CD1c-positive myeloid dendritic cell (primary cell): ENCODE results near the gene TRAF3IP1.
A peak's percentile ranks its signal among the peaks of the same experiment; 100 is the strongest.
"Not testable (repeated sequence)": the region's sequence is repeated elsewhere in the genome, so short reads cannot be mapped to it uniquely, and the experiment has no call there.

ENCODE experiments used
- DNase-seq: peaks from one replicate; pipeline ENCODE4 v3.0.0-alpha.2; 2016; ENCODE audit errors: extremely low spot score

TRAF3IP1 gene

DNA sequence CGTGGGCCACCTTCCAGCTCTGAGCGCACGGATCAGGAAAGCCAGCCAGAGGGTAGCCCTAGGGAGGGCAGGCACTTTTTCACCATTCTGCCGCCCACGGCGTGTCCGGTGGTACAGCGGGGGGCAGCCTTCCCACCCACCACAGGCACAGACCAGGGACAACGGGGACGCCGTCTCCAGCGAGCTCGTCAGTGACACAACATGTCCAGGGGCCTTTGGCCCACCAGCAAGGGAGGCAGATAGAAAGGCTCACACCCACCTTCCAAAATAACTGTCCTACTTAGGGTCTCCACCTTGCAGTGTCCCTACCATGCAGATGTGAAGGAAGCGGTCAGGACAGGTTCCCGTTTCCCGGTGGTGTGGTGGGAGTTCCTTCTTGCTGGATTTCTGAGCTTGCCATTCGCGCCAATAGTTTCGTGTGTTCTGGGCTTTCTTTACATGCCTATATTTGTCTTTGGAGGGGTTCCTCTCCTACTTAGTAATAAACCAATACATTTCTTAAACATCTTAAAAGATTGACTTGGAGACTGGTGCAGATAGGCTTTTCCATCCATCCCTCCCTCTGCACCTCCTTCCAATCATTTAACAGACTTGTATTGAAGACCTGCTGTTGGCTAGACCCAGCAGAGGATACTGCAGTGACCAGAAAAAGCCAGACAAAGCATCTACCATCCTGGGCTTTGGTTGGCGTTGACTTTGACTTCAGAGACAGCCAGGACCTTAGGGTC lies 107.3 kb downstream of the TRAF3IP1 start:
- DNase-seq: peak; percentile 58

DNA sequence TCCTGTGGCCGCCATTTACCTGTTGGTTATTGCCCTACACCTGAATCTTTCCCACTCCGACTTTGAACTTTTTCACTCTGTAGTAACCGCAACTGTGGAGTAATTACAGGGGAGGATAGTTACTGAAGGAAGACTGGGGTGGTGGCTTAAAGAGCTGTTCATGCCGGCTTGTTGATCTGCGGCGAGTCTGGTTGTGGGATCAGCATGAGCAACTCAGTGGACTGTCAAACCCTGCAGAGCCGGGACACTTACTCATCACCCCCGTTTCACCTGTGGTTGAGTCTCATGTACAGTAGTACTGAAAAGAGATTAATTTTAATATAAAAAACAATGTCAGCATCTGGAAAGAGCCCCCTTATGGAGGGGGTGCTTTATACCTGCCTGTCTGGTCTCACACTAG lies 108.5 kb downstream of the TRAF3IP1 start:
- DNase-seq: no peak

DNA sequence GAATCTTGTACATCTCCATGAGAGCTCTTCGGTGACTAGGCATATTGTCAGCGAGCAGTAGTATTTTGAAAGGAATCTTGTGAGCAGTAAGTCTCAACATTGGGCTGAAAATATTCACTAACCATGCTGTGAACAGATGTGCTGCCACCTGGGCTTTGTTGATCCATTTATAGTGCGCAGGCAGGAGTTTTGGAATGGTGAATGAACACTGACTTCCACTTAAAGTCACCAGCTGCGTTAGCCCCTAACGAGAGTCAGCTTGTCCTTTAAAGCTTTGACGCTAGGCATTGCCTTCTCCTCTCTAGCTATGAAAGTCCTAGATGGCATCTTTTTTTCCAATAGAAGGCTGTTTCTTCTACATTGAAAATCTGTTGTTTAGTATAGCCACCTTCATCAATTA lies 110.5 kb downstream of the TRAF3IP1 start:
- no peak for DNase-seq

DNA sequence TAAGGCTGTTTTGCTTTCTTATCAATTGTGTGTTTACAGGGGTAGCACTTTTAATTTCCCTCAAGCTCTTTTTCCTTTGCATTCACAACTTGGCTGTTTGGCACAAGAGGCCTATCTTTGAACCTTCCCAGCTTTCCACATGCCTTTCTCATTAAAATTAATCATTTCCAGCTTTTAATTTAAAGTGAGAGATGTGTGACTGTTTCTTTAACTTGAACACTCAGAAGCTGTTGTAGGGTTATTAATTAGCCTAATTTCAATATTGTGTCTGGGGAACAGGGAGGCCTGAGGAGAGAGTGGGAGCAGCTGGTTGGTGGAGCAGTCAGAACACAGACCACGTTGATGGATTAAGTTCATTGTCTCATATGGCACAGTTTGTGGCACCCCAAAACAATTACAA lies 111.1 kb downstream of the TRAF3IP1 start:
- no peak for DNase-seq

DNA sequence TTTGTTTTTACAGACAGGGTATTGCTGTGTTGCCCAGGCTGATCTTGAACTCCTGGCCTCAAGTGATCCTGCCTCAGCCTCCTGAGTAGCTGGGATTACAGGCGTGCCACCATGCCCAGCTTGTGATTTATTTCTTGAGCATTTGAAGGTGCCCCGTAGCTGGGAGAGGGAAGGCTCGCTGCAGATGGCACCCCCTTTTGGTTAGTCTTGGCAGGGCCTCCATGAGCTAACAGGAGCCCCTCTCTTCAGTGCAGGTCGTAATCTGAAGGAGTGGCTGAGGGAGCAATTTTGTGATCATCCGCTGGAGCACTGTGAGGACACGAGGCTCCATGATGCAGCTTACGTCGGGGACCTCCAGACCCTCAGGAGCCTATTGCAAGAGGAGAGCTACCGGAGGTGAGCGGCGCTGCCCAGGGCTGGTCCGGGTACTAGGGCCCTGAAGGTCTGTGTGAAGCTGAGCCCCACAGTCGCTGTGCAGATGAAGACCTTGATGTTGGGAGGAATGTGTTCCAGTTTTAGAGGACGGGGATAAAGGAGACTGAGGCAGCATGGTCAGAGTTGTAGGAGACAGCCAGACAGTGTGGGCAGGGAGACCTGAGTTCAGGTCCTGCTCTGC lies 113.1 kb downstream of the TRAF3IP1 start:
- DNase-seq: no peak

DNA sequence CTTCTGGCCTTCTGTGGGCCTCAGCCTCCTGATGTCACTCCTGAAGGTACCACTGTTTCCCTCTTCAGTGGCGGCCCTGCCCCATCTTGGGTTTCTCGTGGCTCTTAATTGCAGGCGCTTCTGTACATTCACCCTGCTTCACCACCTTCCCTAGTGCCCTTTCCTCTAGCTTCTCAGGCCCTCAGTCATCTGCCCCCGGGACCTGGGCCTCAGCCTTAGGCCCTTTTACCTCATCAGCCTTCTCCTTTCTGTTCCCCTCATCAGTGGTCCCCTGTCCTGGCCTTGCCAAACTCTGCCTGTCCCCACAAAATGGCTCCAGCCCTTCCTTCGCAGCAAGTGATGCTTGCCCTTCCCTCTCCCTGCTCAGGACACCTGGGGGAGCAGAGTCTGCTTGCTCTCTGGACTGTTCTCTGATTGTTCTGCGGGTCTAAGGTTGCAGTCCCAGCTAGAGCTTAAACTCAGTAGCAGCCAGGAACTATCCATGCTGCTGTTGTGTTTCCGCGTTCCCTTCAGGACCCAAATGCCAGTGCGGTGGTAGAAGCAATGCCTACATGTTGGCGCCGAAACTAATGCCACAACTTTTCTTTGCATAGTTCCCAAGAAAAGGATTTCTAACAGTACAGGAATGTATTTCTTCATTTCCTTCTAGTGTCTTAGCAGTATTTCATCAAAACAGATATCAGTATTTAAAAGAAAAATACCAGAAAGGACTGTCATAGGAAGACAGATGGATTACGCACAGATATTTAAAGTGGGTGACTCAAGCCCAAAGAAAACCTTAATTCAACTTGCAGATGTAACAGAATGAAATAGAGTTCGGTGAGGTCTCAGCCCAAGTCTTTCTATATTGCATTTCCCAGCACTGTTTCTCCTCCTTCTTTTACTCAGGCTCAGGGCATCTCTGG lies 113.9 kb downstream of the TRAF3IP1 start:
- DNase-seq: no peak

DNA sequence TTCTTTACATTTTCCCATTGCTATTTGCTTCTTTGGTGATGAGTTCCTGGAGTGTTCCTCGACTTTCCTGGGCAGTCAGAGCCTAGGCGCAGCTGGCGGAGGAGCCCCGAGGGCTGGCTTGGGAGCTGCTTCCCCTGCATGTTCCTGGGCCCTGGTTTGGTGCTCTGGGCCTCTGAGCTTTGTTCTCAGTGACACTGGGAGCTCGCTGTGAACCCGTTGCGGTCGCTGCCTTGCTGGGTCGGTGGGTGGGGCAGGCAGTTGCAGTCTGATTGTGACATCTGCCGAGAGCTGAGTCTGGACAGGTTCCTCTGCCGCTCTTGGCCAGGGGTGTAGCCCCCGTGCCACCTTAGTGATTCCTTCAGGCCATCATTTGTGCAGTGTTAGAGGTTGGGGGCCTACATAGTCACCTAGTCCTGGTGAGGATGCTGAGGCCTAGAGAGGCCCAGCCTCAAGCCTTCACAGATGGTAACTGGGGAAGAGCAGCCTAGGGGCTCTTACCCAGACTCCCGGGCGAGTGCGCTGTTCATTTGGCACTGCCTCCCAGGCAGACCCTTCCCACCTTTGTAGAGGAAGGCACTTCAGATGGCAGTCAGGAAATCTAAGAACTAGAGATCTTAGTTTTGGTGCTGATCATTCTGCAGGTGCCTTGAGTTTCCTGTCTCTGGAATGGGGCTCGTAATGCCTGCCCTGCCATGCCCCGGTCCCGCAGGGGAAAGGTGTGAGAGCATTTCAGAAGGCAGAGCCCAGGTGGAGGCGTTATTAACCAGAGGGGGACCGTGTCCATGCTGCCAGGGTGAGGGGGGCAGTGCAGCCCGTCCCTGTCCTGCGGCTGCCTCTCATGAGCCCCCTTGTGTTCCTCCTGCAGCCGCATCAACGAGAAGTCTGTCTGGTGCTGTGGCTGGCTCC lies 114.8 kb downstream of the TRAF3IP1 start:
- DNase-seq: no peak

DNA sequence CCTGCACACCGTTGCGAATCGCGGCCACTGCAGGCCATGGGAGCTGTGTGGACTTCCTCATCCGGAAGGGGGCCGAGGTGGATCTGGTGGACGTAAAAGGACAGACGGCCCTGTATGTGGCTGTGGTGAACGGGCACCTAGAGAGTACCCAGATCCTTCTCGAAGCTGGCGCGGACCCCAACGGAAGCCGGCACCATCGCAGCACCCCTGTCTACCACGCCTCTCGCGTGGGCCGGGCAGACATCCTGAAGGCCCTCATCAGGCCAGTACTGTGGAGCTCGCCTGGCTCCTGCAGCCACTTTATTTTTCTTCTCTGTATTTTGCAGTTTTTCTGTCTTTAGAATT lies 115.4 kb downstream of the TRAF3IP1 start:
- no peak for DNase-seq

DNA sequence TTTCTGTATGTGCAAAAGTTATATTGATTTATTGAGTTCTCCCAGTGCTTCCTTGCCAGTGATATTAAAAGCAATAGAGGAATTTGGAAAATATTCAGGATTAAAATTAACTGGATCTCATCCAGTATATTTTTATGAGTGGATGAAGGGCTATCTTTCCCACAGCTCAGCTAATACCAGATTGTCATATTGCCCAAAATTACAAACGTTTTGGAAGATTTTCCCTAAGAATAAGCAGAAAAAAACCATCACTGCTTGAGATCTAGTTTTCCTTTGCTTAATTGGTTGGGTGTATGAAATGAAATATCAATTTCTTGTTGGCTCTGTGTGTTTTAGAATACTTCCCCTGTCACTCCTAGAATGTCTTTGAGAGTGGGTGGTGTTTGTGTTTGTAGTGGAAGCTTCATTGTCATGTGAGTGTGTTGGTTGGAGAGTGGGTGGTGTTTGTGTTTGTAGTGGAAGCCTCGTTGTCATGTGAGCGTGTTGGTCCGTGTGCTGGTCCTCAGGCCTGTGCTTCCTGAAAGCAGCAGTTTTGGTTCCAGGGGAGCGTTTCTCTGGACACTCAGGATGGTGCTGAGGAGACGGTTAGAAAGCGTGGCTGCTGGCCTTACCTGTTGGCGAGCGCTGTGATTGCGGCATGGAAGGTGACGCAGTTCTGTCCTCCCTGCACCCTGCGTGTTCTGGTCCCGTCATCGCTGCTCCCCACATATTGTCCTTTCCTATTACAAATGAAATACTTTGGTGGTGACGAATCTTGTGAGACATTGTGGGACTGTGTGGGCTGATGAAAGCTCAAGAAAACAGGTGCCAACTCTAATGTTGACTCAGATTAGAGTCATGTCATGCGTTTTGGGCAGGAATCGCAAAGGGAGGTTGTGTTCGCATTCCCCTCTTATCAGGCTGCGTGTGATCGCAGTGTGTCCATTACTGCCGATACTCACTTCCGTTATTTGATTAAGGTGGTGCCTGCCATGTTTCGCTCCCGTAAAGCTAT lies 118.8 kb downstream of the TRAF3IP1 start:
- peak; percentile 94 for DNase-seq

DNA sequence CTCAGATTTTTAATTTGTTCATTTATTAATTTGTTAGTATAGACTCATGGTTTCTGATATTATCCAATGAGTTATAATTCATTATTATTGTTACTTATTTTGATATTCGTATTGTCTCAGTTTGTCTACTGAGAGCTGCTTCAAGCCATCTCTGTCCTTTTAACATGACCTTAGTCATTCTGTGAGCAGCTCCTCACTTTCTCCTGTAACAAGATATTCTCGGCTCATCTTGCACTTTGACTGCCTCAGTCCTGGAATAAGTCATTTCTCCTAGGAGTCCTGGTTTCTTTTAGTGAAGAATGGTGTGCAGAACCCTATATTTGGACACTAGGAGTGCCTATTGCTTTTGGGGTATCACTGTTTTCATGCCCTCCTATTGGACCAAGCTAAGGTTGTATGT lies 119.6 kb downstream of the TRAF3IP1 start:
- DNase-seq: no peak

DNA sequence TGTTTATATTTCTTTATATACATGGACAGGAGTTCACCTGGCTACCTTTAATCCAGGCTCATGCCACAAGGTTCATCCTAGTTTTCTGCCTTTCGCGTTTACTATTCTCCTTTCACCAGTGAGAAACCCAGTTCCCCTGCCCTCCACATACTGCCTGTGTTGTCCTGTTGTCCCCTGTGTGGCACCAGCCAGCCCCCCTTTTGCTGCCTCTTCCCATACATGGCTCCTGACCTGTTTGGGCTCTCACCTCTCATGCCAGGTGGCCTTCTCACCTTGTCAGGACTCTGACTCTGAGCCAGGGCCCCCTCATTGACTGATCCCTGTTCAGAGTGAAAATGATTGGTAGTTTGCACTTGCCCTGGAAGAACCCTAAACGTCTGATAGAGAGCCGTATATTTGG lies 120.0 kb downstream of the TRAF3IP1 start:
- DNase-seq: no peak

DNA sequence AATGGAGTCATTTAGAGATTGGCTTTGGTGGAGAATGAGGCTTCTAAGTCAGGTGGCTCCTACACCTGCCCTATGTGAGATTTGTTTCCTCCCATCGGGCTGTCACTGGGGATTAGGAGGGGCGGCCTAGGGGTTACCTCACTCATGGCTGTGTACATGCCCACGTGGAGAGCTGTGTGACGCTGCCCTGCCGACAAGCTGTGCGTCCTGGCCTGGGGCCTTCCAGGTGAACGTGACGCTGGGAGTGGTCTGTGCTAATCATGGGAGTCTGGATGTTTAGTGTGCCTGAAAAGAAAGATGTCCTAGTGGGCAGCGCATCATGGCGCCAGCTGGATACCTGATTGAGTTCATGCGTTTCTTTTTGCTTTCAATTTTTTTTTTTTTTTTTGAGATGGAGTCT lies 120.4 kb downstream of the TRAF3IP1 start:
- no peak for DNase-seq

DNA sequence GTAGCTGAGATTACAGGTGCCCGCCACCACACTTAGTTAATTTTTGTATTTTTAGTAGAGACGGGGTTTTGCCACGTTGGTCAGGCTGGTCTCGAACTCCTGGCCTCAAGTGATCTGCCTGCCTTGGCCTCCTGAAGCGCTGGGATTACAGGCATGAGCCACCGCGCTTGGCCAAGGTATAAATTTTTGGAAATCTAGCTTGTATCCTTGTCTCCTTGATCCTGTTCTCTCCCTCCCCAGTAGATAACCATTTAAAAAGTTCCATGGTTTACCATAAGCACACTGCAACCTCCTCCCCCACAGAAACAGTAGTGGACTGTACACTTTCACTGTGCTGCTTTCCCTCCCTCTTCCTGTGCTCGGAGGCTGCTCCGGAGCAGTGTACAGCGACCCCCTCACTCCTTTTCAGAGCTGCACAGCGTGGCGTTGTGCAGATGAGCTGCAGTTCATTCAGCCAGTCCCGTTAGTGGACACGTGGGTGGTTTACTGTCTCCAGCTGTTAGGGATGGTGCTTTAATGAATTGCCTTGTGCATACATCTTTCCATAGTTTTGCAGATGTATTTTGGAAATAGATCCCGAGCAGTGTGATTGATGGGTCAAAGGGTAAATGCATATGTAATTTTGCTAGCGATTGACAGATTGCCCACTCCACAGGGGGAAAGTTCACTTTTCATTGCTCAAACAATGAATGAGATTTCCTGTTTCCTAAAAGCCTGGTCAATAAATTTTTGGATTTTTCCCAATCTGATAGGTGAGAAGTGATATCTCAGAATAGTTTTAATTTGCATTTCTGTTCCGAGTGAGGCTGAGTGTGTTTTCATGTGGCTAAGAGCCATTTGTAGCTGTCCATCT lies 121.2 kb downstream of the TRAF3IP1 start:
- DNase-seq: no peak

DNA sequence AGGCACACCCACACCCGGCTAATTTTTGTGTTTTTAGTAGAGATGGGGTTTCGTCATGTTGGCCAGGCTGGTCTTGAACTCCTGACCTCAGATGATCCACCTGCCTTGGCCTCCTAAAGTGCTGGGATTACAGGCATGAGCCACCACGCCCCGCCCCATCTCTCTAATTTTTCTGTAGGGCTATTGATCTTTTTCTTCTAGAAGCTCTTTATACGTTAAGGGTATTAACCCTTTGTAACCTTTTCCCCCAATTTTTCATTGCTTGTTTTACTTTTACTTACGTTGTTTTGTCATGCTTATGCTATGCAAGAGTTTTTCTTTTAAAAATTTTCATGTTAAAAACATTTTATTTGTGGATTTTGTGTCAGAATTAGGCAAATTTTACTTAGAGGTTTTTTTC lies 121.9 kb downstream of the TRAF3IP1 start:
- not testable (repeated sequence) for DNase-seq

DNA sequence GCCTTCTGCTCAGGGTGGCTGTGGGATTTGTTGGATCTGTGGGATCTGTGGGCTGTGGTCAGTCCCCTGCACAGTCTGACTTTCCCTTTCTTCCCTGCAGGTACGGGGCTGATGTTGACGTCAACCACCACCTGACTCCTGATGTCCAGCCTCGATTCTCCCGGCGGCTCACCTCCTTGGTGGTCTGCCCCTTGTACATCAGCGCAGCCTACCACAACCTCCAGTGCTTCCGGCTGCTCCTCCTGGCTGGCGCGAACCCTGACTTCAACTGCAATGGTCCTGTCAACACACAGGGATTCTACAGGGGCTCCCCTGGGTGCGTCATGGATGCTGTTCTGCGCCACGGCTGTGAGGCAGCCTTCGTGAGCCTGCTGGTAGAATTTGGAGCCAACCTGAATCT lies 123.9 kb downstream of the TRAF3IP1 start:
- no peak for DNase-seq

DNA sequence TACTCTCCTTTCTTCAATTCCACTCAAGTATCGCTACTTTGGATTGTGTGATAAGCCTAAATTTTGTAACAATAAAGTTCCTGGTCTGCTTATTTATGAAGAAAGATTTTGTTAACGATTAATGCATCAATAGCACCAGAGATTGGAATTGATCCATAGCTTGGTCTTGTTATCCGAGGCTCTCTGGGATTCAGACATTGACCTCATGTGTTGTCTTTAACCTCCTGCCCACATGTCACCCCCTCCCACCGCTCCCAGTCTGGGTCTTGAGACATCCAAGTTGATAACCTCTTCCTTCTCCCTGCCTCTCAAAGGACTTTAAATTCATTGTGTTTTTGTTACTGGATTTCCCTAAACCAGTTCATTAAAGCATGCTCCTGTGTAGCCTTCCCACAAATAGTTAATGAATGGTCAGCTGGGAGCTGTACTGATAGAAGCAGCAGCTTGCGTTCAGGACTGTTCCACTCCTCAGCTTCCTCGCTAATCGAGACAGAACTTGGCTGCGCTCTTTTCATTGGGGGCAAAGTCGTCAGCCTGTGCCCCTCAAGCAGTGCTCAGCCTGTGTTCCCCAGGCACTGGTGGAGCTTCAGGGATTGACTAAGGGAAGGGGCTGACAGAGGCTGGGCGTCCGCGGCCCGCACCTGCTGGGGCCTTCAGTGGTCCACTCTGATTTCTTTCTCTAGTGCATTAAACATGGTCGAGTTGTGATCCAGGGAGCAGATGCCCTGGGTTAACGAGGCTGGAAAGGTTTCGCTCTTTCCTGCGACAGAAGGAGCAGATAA lies 125.3 kb downstream of the TRAF3IP1 start:
- DNase-seq: no peak

DNA sequence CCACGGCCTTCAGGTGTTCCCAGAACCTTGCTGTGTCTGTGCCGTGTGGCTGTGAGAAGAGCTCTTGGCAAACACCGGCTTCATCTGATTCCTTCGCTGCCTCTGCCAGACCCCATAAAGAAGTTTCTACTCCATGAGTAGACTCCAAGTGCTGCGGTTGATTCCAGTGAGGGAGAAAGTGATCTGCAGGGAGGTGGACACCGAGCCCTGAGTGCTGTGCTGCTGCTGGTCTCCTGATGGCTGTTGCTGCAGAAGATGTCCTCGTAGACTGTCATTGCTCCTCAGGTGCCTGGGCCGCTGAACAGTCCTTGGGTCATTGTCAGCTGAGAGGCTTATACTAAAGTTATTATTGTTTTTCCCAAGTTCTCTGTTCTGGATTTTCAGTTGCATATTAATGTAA lies 126.1 kb downstream of the TRAF3IP1 start:
- DNase-seq: no peak

DNA sequence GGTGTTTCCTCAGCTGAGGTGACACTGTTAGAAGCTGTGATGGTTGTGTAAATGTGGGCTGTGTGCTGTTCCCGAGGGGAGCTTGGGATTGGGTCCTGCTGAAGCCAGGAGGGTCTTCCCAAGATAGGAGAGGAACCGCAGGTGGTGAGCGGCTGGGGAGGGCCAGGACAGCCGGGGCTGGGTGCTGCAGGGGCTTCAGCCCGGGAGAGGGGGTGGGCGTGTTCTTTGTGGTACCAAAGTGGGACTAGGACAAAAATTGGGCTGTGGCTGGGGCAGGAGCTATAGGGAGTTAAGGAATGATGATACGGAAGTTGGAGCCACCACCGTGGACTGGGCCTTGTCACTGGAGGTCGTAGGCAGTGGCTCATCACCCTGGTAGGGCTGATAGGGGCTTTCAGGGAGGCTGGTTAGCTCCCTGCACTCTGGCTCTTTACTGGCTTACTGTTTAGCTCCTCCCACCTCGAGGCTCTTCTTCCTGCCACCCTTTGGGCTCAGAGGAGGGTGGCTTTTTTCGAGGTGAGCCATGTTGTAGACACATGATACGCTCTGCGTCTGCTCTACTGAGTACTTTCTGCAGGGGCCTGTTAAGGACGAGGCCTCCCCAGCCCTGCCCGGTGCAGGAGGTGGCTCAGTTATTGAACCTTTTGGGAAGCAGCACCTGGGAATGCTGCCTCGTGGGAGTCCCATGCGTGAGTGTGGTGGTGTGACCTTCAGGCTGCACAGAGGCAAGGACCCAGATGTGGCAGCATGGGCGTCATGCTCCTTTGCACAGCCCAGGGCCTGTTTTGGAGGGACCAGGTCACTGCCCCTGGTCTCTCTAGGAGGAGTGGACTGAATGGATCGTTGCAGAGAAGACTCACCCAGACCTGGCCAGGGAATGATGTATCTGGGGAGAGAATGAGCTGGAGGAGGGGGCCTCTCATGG lies 128.0 kb downstream of the TRAF3IP1 start:
- no peak for DNase-seq
